HG02571 (cell line): ENCODE data around the gene TCIRG1.
"Not testable (repeated sequence)": the region's sequence is repeated elsewhere in the genome, so short reads cannot be mapped to it uniquely, and the experiment has no call there.

Experiments used
- ATAC-seq: cut with Tn5 transposase; IDR thresholded peaks from one replicate; pipeline ENCODE4 v1.9.1; 2021; ENCODE audit warnings: mild to moderate bottlenecking, moderate library complexity; ENCODE audit not compliant: unreplicated experiment

The TCIRG1 gene

GRCh38 chr11:68077617-68078582 lies 39.1 kb downstream of the TCIRG1 start:
- no peak for ATAC-seq

- no peak for ATAC-seq
Observed at GRCh38 chr11:68080860-68081259, 42.0 kb downstream of the TCIRG1 start.

- ATAC-seq: no peak
Observed at GRCh38 chr11:68081691-68082090, 42.9 kb downstream of the TCIRG1 start.

GRCh38 chr11:68082481-68082880 lies 43.7 kb downstream of the TCIRG1 start:
- ATAC-seq: no peak

- no peak for ATAC-seq
Observed at GRCh38 chr11:68083517-68083916, 44.7 kb downstream of the TCIRG1 start.

GRCh38 chr11:68089679-68090078 lies 50.9 kb downstream of the TCIRG1 start:
- ATAC-seq: no peak

- ATAC-seq: no peak
Observed at GRCh38 chr11:68090287-68090686, 51.5 kb downstream of the TCIRG1 start.

GRCh38 chr11:68090706-68091105 lies 51.9 kb downstream of the TCIRG1 start:
- no peak for ATAC-seq

GRCh38 chr11:68092411-68092810 lies 53.6 kb downstream of the TCIRG1 start:
- ATAC-seq: no peak

- not testable (repeated sequence) for ATAC-seq
Observed at GRCh38 chr11:68092946-68093345, 54.1 kb downstream of the TCIRG1 start.

GRCh38 chr11:68093565-68093964 lies 54.7 kb downstream of the TCIRG1 start:
- no peak for ATAC-seq

- no peak for ATAC-seq
Observed at GRCh38 chr11:68096962-68097361, 58.1 kb downstream of the TCIRG1 start.

GRCh38 chr11:68099057-68099456 lies 60.2 kb downstream of the TCIRG1 start:
- no peak for ATAC-seq

- ATAC-seq: no peak
Observed at GRCh38 chr11:68099474-68100405, 60.9 kb downstream of the TCIRG1 start.
